H54 (cell line): ENCODE measurements around the gene ATP8A2.

Source experiments
- DNase-seq: peaks from one replicate; pipeline ENCODE4 v3.0.0; 2011; ENCODE audit warnings: low spot score, mixed read lengths; ENCODE audit not compliant: insufficient read length
- FAIRE-seq: peaks from 3 replicates; lab custom pipeline; 2011; peaks lifted over from hg19 to GRCh38; lab: Jason Lieb, UNC
- POLR2A ChIP-seq: IDR thresholded peaks from 2 replicates; pipeline ENCODE4 v1.6.1; 2011; ENCODE audit warnings: low read depth, mild to moderate bottlenecking, low read length

ATP8A2 gene

DNA sequence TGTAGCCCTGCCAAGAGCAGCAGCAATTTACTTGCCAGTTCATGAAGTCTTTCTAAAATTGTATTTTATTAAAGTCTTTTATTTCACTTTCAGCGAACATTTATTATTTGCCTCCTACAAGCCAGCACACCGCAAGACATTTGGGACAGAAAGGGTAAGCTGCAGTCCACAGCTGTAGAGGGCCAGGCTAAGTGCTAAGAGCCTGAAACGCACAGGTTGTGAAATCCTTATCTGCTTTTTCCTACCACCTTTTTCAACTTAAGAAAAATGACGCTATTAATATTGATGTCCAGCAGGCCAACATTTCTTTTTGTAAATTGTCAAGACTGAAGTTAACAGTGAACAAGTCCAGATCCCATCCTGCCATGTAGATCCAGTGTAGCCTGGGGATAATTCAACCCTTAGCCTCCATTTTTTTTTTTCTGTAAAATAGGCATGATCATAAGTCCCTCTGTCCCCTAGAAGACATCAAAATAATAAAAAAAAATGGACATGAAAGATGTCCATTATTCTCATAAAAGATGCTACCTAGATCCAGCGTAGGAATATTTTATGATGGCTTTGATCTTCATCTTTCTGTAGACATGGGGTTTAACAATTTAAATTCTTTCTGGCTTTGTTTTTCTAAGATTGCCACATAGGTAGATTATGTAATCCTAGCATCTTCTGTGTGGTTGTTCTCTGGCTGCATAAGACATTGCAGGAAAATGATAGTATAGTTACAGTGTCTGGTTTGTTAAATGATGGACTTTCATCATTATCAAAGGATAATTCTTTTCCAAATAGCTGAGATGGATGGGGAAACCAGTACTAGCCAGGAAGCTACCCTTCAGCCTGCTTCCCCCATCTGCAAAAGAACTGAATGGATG lies 551.7 kb downstream of the ATP8A2 start:
- TF ChIP-seq POLR2A, result no peak
- DNase-seq (no peak), FAIRE-seq (no peak)

DNA sequence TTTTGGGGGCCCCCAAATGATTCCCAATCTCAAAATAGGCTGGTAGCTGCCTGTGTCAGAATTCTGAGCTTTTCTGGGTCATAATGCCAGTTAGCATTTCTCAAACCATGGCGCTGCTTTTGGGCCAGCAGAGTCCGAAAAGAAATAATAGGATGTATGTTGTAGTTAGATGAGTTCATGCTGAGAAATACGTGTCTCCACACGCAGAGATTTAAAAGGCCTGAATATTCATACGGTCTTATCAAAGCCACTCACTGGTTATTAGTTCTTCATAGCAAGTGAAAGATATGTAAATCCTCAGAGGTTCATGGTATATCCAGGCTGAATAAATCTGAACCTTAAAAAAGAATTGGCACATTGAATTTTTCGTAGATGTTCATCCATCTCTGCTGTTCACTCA lies 555.6 kb downstream of the ATP8A2 start:
- no peak for TF ChIP-seq POLR2A
- FAIRE-seq (no peak), DNase-seq (no peak)

GRCh38 chr13:25927932-25928331 lies 556.2 kb downstream of the ATP8A2 start:
- TF ChIP-seq POLR2A, result no peak
- DNase-seq (no peak), FAIRE-seq (no peak)

- no peak for FAIRE-seq
- no peak for TF ChIP-seq POLR2A
These were observed 557.2 kb downstream of the ATP8A2 start for GRCh38 chr13:25928941-25929505.

DNA sequence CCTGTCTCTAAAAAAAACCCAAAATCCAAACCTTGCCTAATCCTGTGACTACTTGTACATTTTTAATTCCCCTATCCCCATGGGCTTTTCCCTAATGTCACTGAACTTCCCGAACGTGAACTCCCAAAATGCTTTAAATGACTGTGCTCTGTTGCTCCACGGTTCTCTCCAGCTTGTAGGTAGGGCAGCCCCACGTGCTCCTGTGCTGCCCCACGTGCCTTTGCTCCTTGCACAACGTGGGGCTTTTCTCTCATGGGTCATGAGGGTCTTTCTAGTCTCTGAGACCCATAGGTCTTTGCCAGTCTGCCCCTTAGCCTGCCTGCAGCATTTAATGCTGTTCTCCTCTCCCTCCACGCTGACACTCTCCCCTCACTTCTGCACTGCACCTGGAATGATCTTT lies 558.0 kb downstream of the ATP8A2 start:
- DNase-seq, result no peak
- FAIRE-seq, result no peak
- TF ChIP-seq POLR2A, result no peak

More at GRCh38 chr13:25928941-25929505, 557.2 kb downstream of the ATP8A2 start:
- no peak for DNase-seq

DNA sequence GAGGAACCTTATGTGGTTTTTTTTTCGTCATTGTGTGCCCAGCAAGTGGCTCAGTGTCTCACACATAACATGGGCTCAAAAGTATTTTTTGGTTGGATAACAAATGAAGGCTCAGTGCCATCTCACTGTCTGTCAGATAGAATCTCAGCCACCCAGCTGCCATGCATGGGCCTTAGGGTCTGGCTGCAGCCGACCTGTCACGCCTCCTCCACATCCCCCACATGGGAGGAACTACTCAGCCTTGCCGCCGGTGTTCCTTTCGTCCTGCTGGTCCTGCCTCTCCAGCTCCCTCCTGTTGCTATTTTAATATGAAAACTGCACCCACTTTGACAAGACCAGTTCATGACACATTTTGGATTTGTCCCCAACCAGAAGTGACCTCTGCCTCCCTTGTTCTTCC lies 558.9 kb downstream of the ATP8A2 start:
- TF ChIP-seq POLR2A, result no peak
- FAIRE-seq (no peak), DNase-seq (no peak)

- DNase-seq, result no peak
- no peak for TF ChIP-seq POLR2A
These were observed 560.6 kb downstream of the ATP8A2 start for GRCh38 chr13:25932365-25932764.

DNA sequence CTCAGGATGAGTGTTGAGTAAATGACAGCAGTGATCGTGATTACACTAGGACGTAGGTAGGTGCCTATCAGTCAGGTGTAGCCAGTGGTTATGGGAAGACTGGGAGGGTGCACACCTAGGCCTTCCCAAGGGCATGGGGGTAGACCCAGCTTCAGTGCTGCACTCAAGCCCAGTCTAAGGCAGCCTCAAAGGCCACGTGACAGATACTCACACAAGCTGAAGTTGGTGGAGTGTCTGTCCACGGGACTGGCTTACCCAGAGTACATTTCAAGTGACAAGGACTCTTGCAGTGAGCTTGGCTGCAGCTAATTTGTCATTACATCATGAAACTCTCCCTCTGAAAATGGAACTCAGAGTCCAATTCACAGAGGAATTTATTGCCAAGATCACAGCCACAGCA lies 561.7 kb downstream of the ATP8A2 start:
- no peak for TF ChIP-seq POLR2A
- no peak for FAIRE-seq
- no peak for DNase-seq

More at GRCh38 chr13:25932365-25932764, 560.6 kb downstream of the ATP8A2 start:
- FAIRE-seq, result no peak

DNA sequence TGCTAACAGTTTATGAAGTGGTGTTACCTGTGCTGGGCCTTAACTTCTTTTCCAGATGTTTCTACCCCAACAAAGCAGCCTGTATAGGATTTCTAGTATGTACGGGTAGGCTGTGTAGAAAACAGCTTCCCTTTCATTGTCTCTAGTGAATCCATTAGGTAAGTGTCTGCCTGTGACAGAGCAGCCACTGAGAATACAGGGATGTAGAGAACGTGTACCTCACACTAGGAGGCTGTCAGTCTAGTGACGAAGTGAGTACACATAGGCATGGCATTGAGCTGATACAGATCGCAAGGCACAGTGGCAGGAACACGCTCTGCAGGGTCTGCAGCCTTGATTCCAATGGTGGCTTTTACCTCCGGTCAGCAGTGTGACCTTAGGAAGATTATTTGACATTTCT lies 562.4 kb downstream of the ATP8A2 start:
- FAIRE-seq (no peak), DNase-seq (no peak)
- no peak for TF ChIP-seq POLR2A

DNA sequence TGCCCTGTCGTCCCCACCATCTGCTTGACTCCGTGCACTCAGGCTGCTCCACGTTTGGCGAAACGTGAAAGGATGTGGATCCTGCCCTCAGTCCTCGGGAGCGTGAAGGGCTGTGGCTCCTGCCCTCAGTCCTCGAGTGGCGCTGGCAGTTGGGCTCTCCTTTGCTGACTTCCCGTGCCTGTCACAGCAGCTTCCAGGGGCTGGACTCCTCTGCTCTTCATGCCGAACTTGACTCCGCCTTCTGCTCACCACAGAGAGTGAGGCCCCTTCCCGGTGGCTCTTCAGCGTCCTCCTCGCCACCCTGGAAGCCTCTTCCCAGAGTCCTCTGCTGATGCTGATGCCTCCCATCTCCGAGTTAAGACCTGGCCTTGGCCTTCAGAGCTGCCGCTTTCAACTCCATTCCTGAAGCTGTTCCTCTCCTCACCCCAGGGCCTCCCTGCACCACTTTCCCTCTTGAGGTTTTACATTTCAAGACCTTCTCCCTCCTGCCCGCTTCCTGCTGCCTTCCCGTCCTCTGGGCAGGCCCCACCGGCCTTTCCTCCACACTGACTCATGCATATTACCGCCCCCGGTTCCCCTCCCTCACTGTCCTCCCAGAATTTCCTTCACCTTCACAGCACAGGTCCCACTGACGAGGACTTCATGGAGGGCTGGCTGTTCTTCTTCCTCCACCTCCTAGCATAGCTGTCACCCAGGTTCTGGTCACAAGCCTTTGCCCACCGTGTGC lies 568.4 kb downstream of the ATP8A2 start:
- FAIRE-seq, result no peak
- DNase-seq, result no peak
- no peak for TF ChIP-seq POLR2A

DNA sequence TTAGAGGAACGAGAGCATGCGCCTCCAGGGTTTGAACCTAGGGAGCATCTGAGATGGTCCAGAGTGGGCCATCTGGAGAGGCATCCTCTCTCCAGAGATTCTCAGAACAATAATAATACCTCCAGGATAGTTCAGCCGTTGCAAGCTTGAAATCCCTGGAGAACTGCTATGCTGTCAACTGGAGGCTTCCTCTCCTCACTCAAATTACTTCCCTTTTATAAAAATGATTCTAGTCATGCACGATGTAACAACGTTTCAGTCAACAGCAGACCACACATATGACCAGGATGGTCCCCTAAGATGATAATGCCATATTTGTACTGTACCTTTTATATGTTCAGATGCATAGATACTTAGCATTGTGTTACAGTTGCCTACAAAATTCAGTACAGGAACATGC lies 571.3 kb downstream of the ATP8A2 start:
- FAIRE-seq (no peak), DNase-seq (no peak)
- no peak for TF ChIP-seq POLR2A

GRCh38 chr13:25943658-25944057 lies 571.9 kb downstream of the ATP8A2 start:
- FAIRE-seq, result no peak
- no peak for TF ChIP-seq POLR2A
- DNase-seq, result no peak

DNA sequence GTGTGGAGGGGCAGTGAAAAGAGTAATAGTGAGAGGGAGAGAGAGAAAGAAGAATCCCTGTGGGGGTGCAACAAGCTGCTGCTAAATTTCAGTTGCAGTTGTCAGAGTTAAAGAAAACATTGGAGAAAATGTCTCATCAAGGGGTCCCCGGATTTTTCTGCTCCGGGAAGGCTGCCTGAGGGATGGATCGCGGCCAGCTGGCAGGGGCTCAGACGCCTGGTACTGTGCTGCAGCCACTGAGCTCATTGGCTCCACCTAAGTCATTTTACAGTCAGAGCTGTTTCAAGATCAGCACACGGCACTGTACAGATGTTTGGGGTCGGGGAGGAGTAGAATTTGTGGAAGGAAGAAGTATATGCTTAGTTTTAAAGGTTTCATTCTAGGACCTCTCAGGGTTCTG lies 573.8 kb downstream of the ATP8A2 start:
- no peak for DNase-seq
- FAIRE-seq, result no peak
- TF ChIP-seq POLR2A, result no peak

DNA sequence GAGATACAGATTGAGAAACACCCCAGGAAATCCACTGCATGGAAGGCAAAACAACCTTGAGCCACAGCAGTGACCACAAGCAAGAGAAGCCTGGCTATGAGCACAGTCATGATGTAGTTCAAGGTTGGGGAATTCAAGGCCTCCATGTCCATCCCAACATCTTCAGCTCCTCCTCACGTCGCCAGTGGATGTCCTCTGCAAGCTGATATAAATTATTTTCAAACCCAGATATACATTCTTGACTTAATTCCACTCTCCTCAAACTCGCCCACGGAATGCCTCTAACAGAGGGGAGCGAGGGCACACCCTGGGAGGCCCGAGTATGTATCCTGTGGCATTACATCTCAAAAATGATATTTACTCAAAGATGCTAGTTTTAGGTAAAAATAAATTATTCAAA lies 574.5 kb downstream of the ATP8A2 start:
- no peak for DNase-seq
- FAIRE-seq, result no peak
- no peak for TF ChIP-seq POLR2A
